Measurements from ENCODE around the gene DFFB. TPM values are rescaled to one million over a fixed set of nuclear protein-coding genes. Genes with fewer than 3 reads are reported as not detected.

The DFFB gene
- total and polyA plus RNA-seq, 2 of the 4 experiments (the other 2 are of a cell fraction): 6.5 to 7.3 TPM

DNA sequence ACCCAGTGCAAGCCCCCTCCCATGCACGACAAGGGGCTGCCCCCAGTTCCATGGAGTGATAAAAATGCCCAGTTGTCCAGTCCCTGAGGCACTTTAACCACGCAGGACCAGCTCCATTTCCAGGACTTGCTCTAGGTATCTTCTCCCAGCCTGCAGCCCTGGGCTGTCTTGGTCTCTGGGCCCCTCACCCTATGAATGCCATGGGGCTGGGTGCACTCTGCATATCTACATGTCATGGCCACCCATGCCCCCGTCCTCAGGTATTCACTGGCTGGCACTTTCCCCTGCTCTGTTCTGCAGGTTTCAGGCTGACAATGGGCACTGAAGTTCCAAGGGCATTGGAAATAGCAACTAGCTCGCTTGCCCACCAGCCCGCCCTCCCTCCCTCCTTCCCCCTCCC, 62.4 kb downstream of the DFFB start:
- Histone ChIP-seq H3K18ac (ENCODE audit: low read depth, low read length) (no peak overlapping the region), H3K27ac (ENCODE audit: insufficient read depth, low read length) (no peak overlapping the region), H4K91ac (ENCODE audit: insufficient read depth, low read depth, low read length) (no peak overlapping the region), H3K9ac (ENCODE audit: low read depth, low read length) (no peak overlapping the region), H3K4me2 (ENCODE audit: low read depth, low read length) (no peak overlapping the region), H4K20me1 (ENCODE audit: insufficient read depth, low read length) (no peaks in the 10 kb centered on the region), H2BK20ac (ENCODE audit: low read depth, low read length) (no peak overlapping the region), H2BK5ac (ENCODE audit: low read depth, low read length, poor library complexity, severe bottlenecking) (no peak overlapping the region), H2BK120ac (ENCODE audit: low read depth, low read length) (no peak overlapping the region), H4K5ac (ENCODE audit: low read depth, low read length) (no peak overlapping the region), H4K8ac (ENCODE audit: low read depth in 2 of 2, low read length in 2 of 2) (no peak overlapping the region), H2AK5ac (ENCODE audit: low read depth, low read length) (no peak overlapping the region), H3K4me3 (ENCODE audit: insufficient read depth, low read depth, low read length) (no peak overlapping the region), H3K36me3 (ENCODE audit: control insufficient read depth, insufficient read depth, low read length) (no peaks in the 10 kb centered on the region), H3K56ac (ENCODE audit: extremely low read depth, insufficient read depth, low read length) (no peak overlapping the region), H2AK9ac (replicated peaks; ENCODE audit: low read depth, low read length, poor library complexity) (no peak overlapping the region), H3K4me1 (ENCODE audit: control insufficient read depth, insufficient read depth, low read length) (no peaks in the 10 kb centered on the region), H3K14ac (replicated peaks; ENCODE audit: low read depth, low read length) (no peak overlapping the region), H3K79me1 (ENCODE audit: low read depth in 1 of 2, low read length in 2 of 2) (no peaks in the 10 kb centered on the region), H2BK15ac (ENCODE audit: low read depth, low read length) (no peak overlapping the region), H3K27me3 (ENCODE audit: control insufficient read depth, insufficient read depth, low read length) (no peaks in the 10 kb centered on the region; the same call in 1 of the 2 replicates), H3K9me1 (ENCODE audit: insufficient read depth, low read length) (no peaks in the 10 kb centered on the region), H3K4ac (ENCODE audit: low read depth, low read length) (no peak overlapping the region), H2AFZ (replicated peaks; ENCODE audit: low read length, poor library complexity) (no peak overlapping the region), H3K23ac (ENCODE audit: low read depth, low read length) (no peak overlapping the region), H3K9me3 (ENCODE audit: control insufficient read depth, insufficient read depth, low read length) (no peaks in the 10 kb centered on the region)
- POLR2A ChIA-PET (ENCODE audit: unreplicated experiment): no interaction called here
- intact Hi-C loops (cut with micrococcal nuclease): no loop called here
- DNase-seq (no peak), ATAC-seq (ENCODE audit: low read depth) (no peak)
- BruUV-seq (replicated peaks): no TSS peak
- TF ChIP-seq BHLHE40 (IDR thresholded peaks at IDR 0.05; ENCODE audit: low read depth, low read length) (no peak), SMC3 (IDR thresholded peaks at IDR 0.05; ENCODE audit: low read depth, low read length) (no peak), RAD21 (IDR thresholded peaks at IDR 0.05; ENCODE audit: low read length) (no peak), RFX5 (IDR thresholded peaks at IDR 0.05; ENCODE audit: low read depth, low read length) (no peak), MAZ (IDR thresholded peaks at IDR 0.05; ENCODE audit: borderline replicate concordance, low read depth, low read length) (no peak), CEBPB (IDR thresholded peaks at IDR 0.05; ENCODE audit: low read depth, low read length) (no peak), MXI1 (IDR thresholded peaks at IDR 0.05; ENCODE audit: borderline replicate concordance, low read depth, low read length) (no peak), MAFK (IDR thresholded peaks at IDR 0.05; ENCODE audit: low read depth, low read length) (no peak), RCOR1 (IDR thresholded peaks at IDR 0.05; ENCODE audit: insufficient replicate concordance, low read length) (no peak), NFE2L2 (IDR thresholded peaks at IDR 0.05; ENCODE audit: low read depth, low read length) (no peak), POLR2A (IDR thresholded peaks at IDR 0.05; ENCODE audit: low read depth, low read length) (no peak), CHD1 (IDR thresholded peaks at IDR 0.05; ENCODE audit: low read depth, low read length) (no peak), FOS (IDR thresholded peaks at IDR 0.05; ENCODE audit: low read depth, low read length) (no peak)
- TF ChIP-seq, protein P1, sequence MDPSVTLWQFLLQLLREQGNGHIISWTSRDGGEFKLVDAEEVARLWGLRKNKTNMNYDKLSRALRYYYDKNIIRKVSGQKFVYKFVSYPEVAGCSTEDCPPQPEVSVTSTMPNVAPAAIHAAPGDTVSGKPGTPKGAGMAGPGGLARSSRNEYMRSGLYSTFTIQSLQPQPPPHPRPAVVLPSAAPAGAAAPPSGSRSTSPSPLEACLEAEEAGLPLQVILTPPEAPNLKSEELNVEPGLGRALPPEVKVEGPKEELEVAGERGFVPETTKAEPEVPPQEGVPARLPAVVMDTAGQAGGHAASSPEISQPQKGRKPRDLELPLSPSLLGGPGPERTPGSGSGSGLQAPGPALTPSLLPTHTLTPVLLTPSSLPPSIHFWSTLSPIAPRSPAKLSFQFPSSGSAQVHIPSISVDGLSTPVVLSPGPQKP (IDR thresholded peaks at IDR 0.05; ENCODE audit: borderline replicate concordance, low read depth, low read length): no peak
- TF ChIP-seq, protein P2, sequence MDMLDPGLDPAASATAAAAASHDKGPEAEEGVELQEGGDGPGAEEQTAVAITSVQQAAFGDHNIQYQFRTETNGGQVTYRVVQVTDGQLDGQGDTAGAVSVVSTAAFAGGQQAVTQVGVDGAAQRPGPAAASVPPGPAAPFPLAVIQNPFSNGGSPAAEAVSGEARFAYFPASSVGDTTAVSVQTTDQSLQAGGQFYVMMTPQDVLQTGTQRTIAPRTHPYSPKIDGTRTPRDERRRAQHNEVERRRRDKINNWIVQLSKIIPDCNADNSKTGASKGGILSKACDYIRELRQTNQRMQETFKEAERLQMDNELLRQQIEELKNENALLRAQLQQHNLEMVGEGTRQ (IDR thresholded peaks at IDR 0.05; ENCODE audit: low read depth, low read length): no peak
- TF ChIP-seq, protein P3, sequence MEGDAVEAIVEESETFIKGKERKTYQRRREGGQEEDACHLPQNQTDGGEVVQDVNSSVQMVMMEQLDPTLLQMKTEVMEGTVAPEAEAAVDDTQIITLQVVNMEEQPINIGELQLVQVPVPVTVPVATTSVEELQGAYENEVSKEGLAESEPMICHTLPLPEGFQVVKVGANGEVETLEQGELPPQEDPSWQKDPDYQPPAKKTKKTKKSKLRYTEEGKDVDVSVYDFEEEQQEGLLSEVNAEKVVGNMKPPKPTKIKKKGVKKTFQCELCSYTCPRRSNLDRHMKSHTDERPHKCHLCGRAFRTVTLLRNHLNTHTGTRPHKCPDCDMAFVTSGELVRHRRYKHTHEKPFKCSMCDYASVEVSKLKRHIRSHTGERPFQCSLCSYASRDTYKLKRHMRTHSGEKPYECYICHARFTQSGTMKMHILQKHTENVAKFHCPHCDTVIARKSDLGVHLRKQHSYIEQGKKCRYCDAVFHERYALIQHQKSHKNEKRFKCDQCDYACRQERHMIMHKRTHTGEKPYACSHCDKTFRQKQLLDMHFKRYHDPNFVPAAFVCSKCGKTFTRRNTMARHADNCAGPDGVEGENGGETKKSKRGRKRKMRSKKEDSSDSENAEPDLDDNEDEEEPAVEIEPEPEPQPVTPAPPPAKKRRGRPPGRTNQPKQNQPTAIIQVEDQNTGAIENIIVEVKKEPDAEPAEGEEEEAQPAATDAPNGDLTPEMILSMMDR (conservative IDR thresholded peaks at IDR 0.05; ENCODE audit: low read depth, low read length): no peak
- CTCF ChIA-PET: no interaction called here
- WGBS, 2 experiments (ENCODE audit: extremely low coverage in 2 of 2, insufficient read length in 1 of 2): 28% methylated on average over 3 of the region's 5 CpGs; no CpG with 5 or more reads in 1 of the 2 experiments
- in situ Hi-C loops (cut with MboI; ENCODE audit: low sequenced_read_pairs): loop anchor here (25.0 kb wide), 1 partner anchor 1993 kb away; no protein-coding TSS in a partner anchor
- dilution Hi-C loops (cut with HindIII; ENCODE audit: low sequenced_read_pairs, unreplicated experiment): no loop called here
